ENCODE measurements around the gene EAF1.
"Not testable (repeated sequence)": the region's sequence is repeated elsewhere in the genome, so short reads cannot be mapped to it uniquely, and the experiment has no call there.

EAF1 gene

DNA sequence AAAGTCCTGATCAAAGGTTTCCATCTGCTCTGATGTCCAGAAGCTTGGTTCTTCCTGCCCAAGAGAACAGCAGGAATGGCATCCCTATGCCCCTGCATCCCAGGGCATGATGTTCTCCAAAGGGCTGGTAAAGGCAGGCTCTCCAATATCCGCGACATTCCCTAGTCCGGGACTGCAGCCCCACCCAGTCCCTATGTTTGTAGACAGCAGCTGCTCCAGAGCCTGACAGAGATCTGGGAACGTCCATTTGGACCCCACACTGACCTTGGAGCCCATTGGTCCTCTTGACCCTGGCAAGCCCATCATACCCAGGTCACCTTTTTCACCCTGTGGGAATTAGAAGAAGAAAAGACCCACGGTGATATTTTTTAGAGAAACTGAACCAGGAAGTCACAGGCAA, 47.8 kb downstream of the EAF1 start:
- Histone ChIP-seq H3K9ac (ENCODE audit: low read depth, low read length) (no peak overlapping the region), H3K4me3 (ENCODE audit: low read depth, low read length) (no peak overlapping the region), H3K9me3 (ENCODE audit: control insufficient read depth, insufficient read depth, low read length) (no peaks in the 10 kb centered on the region), H3K36me3 (ENCODE audit: control insufficient read depth, insufficient read depth, low read length) (no peaks in the 10 kb centered on the region), H3K4me1 (ENCODE audit: control insufficient read depth, insufficient read depth, low read length) (peaks cover 2% of the 10 kb centered on the region), H3K27me3 (ENCODE audit: control insufficient read depth, insufficient read depth, low read length) (no peaks in the 10 kb centered on the region)

DNA sequence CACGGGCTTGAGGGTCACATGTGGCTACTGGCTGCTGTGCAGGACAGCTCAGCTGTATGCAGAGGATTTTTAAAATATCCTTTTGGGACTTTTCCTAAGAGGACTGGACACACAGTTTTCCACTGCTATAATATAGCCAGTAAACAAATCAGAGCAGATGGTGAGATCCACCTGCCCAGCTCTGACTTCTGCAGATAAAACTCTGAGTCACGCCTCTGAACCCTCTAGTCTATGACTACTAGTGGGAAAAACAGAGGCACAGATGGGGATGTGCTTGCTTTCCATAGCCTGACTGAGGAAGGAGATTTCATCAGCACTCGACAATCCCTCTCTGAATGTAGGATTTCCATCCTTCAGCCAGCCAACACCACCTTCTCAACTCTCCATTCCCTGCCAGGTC, 49.0 kb downstream of the EAF1 start:
- Histone ChIP-seq H3K4me1 (ENCODE audit: control insufficient read depth, insufficient read depth, low read length) (peaks cover 2% of the 10 kb centered on the region), H3K4me3 (ENCODE audit: low read depth, low read length) (no peak overlapping the region), H3K9ac (ENCODE audit: low read depth, low read length) (no peak overlapping the region), H3K36me3 (ENCODE audit: control insufficient read depth, insufficient read depth, low read length) (no peaks in the 10 kb centered on the region), H3K9me3 (ENCODE audit: control insufficient read depth, insufficient read depth, low read length) (no peaks in the 10 kb centered on the region), H3K27me3 (ENCODE audit: control insufficient read depth, insufficient read depth, low read length) (no peaks in the 10 kb centered on the region)

DNA sequence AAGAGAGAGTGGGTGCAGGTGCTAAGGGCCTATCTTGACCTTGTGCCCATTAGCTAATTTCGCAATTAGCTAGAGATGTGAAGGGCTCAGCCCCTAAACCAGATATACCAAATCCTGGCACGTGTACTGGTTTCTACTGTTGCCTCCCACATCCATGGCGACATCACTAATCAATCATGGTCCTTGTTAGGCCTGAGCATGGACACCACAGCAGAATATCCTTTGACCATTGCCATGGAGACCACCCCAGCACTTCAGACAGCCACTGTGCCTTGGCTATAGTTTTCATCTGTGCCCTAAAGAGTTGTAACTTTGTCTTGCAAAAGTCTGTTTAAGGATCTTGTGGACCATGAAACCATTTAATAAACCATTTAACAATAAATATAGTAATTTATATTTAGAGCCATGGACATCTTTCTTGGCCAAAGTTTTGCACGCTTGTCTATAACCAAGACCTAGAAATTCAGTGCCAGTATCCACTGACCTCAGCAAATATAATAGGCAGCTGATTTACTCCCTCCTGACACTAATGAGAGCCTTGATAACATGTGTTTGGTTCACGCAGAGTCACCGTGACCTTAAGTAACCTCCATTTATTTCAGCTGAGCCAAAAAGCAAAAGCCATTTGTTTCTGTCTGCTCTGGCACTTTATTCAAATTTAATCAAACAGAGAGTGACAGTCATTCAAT, 50.7 kb downstream of the EAF1 start:
- Histone ChIP-seq H3K27me3 (ENCODE audit: control insufficient read depth, insufficient read depth, low read length) (no peaks in the 10 kb centered on the region), H3K4me1 (ENCODE audit: control insufficient read depth, insufficient read depth, low read length) (peaks cover 2% of the 10 kb centered on the region)

DNA sequence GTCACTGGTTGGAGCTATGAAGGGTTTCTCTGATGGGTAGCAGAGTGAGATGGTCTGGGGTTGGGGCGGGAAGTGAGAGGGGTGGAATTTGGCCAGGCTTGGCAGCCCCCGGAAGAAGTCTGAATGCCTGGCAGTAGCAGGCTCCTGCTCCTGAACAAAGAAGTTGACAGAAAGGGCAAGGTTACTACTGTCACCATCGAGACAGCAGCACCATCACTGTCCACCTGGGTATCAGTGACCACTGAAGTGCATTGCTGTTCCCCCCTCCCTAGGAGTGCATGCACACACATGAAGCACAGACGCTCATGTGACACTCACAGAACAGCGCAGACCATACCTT, 51.2 kb downstream of the EAF1 start:
- H3K9ac ChIP-seq (ENCODE audit: low read depth, low read length) = no peak overlapping the region

More for the DNA sequence above, 50.7 kb downstream of the EAF1 start:
- Histone ChIP-seq H3K4me3 (ENCODE audit: low read depth, low read length) (no peak overlapping the region), H3K9me3 (ENCODE audit: control insufficient read depth, insufficient read depth, low read length) (no peaks in the 10 kb centered on the region), H3K36me3 (ENCODE audit: control insufficient read depth, insufficient read depth, low read length) (no peaks in the 10 kb centered on the region), H3K9ac (ENCODE audit: low read depth, low read length) (no peak overlapping the region)

DNA sequence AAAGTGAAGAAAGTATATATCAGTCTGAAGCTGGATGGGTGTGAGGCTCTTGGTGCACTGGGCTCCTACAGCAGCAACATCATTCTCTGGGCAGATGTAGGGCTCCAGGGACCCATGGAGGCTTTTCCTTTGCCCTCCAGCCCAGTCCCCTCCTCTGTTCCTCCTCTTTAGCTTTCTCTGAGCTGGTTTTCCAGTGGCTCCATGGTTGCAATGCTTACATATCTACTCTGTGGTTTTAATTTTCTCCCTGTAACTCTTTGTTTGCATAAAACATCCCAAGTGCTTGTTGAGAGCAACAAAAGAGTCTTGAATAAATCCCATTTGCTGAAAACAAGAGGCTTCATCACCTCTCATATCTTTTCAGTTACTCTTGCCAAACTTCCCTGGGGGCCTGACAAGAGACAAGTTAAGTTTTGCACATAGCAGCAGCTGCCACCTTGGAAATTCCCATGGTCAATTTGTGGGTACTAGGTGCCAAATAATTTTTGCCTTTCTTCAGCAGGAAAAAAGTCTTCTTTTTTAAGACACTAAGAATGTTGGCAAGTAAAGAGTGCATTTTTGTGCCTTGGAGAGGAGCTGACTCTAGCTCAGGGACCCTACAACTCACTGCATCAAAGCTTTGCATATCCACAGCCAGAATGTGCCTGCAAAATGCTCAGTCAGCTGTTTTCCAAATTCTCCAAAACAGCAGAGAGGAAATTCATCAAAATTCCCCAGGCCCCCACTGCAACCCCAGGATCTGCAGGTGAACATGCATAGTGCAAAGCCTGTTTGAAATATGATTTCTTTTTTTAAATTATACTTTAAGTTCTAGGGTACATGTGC, 52.2 kb downstream of the EAF1 start:
- H3K9me3 ChIP-seq (ENCODE audit: control insufficient read depth, insufficient read depth, low read length) = no peaks in the 10 kb centered on the region
- H3K4me3 ChIP-seq (ENCODE audit: low read depth, low read length) = no peak overlapping the region
- H3K4me1 ChIP-seq (ENCODE audit: control insufficient read depth, insufficient read depth, low read length) = no peaks in the 10 kb centered on the region
- H3K27me3 ChIP-seq (ENCODE audit: control insufficient read depth, insufficient read depth, low read length) = no peaks in the 10 kb centered on the region
- no peak overlapping the region for H3K9ac ChIP-seq (ENCODE audit: low read depth, low read length)
- H3K36me3 ChIP-seq (ENCODE audit: control insufficient read depth, insufficient read depth, low read length) = no peaks in the 10 kb centered on the region

More for the DNA sequence above, 51.2 kb downstream of the EAF1 start:
- Histone ChIP-seq H3K4me1 (ENCODE audit: control insufficient read depth, insufficient read depth, low read length) (peaks cover 2% of the 10 kb centered on the region), H3K9me3 (ENCODE audit: control insufficient read depth, insufficient read depth, low read length) (no peaks in the 10 kb centered on the region), H3K4me3 (ENCODE audit: low read depth, low read length) (no peak overlapping the region), H3K27me3 (ENCODE audit: control insufficient read depth, insufficient read depth, low read length) (no peaks in the 10 kb centered on the region), H3K36me3 (ENCODE audit: control insufficient read depth, insufficient read depth, low read length) (no peaks in the 10 kb centered on the region)

DNA sequence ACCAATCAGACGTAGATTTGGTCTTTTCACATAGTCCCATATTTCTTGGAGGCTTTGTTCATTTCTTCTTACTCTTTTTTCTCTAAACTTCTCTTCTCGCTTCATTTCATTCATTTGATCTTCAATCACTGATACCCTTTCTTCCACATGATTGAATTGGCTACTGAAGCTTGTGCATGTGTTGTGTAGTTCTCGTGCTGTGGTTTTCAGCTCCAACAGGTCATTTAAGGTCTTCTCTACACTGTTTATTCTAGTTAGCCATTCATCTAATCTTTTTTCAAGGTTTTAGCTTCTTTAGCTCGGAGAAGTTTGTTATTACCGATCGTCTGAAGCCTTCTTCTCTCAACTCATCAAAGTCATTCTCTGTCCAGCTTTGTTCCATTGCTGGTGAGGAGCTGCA, 57.2 kb downstream of the EAF1 start:
- H3K9ac ChIP-seq (ENCODE audit: low read depth, low read length); H3K9me3 ChIP-seq (ENCODE audit: control insufficient read depth, insufficient read depth, low read length); H3K27me3 ChIP-seq (ENCODE audit: control insufficient read depth, insufficient read depth, low read length); H3K36me3 ChIP-seq (ENCODE audit: control insufficient read depth, insufficient read depth, low read length); H3K4me1 ChIP-seq (ENCODE audit: control insufficient read depth, insufficient read depth, low read length); H3K4me3 ChIP-seq (ENCODE audit: low read depth, low read length): not testable (repeated sequence)

DNA sequence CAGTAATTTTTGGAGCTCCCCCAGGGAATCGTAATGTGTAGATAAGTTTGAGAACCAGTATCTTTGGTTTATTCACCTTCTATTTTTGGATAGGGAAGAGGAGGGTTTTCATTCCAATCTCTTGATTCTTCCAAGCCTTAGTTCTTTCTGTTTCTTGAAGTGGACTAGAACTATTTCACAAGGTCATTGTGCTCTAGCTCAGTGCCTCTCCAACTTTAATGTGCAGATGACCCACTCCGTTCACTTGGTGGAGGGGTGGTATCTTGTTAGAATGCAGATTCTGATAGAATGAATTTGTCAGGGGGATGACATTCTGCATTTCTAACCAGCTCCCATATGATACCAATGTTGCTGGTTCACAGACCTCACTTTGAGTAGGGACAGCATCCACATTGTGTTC, 58.6 kb downstream of the EAF1 start:
- Histone ChIP-seq H3K9ac (ENCODE audit: low read depth, low read length) (no peak overlapping the region), H3K4me1 (ENCODE audit: control insufficient read depth, insufficient read depth, low read length) (no peaks in the 10 kb centered on the region), H3K27me3 (ENCODE audit: control insufficient read depth, insufficient read depth, low read length) (no peaks in the 10 kb centered on the region), H3K36me3 (ENCODE audit: control insufficient read depth, insufficient read depth, low read length) (no peaks in the 10 kb centered on the region), H3K4me3 (ENCODE audit: low read depth, low read length) (no peak overlapping the region), H3K9me3 (ENCODE audit: control insufficient read depth, insufficient read depth, low read length) (no peaks in the 10 kb centered on the region)

DNA sequence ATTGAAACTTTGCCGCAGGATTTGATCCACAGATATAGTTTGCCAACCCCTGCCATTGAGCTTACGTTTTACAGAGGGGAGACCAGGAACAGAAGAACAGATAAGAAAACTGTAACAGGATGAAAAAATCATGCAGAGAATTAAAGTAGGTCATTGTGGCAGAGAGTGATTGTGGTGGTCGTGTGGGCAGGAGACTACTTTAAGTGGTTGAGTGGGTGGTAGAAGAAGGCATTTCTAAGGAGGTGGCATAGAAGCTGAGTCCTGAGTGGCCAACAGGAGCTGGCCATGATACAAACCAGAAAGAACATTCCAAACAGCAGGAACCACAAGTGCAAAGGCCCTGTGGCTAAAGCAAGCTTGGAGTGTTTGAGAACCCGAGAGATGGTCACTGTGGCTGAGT, 59.6 kb downstream of the EAF1 start:
- H3K9ac ChIP-seq (ENCODE audit: low read depth, low read length) = no peak overlapping the region
- H3K27me3 ChIP-seq (ENCODE audit: control insufficient read depth, insufficient read depth, low read length) = no peaks in the 10 kb centered on the region
- H3K4me1 ChIP-seq (ENCODE audit: control insufficient read depth, insufficient read depth, low read length) = no peaks in the 10 kb centered on the region
- no peak overlapping the region for H3K4me3 ChIP-seq (ENCODE audit: low read depth, low read length)
- no peaks in the 10 kb centered on the region for H3K9me3 ChIP-seq (ENCODE audit: control insufficient read depth, insufficient read depth, low read length)
- no peaks in the 10 kb centered on the region for H3K36me3 ChIP-seq (ENCODE audit: control insufficient read depth, insufficient read depth, low read length)

DNA sequence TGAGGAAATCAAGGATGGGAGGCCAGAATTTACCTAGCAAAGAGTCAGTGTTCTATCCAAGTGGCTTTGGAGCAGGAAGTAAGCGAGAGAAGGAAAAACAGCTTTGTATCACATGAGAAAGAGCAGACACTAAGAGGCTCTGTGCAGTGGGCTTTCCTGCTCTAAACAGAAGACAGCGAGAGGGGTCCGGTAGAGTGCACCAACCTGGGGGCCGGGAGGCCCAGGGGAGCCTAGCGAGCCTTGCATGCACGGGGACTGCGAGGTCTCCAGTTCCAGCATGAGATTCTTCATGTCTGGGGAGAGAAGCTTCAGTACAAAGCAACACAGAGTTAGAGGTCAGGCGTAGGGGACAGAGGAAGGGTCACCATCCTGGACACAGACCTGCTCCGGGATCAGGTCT, 60.6 kb downstream of the EAF1 start:
- H3K4me1 ChIP-seq (ENCODE audit: control insufficient read depth, insufficient read depth, low read length) = no peaks in the 10 kb centered on the region
- no peaks in the 10 kb centered on the region for H3K27me3 ChIP-seq (ENCODE audit: control insufficient read depth, insufficient read depth, low read length)
- H3K4me3 ChIP-seq (ENCODE audit: low read depth, low read length) = no peak overlapping the region
- no peak overlapping the region for H3K9ac ChIP-seq (ENCODE audit: low read depth, low read length)
- no peaks in the 10 kb centered on the region for H3K9me3 ChIP-seq (ENCODE audit: control insufficient read depth, insufficient read depth, low read length)
- no peaks in the 10 kb centered on the region for H3K36me3 ChIP-seq (ENCODE audit: control insufficient read depth, insufficient read depth, low read length)

DNA sequence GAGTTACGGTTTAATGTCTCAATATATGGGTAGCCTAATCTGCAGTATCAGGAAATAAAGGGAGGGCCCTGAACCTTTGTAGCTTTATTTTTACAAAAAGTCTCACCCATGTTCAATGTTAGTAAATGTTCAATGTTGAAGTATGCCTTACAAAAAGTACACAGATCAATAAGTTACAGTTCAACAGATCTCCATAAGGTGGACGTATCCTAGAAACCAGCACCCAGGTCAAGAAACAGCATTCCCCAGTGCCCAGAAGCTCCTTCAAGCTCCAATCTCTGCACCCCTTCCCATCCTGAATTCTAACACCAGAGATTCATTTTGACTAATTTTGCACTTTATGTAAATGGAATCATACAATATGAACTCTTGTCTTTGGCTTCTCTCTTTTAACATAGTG, 62.8 kb downstream of the EAF1 start:
- H3K27me3 ChIP-seq (ENCODE audit: control insufficient read depth, insufficient read depth, low read length) = no peaks in the 10 kb centered on the region

DNA sequence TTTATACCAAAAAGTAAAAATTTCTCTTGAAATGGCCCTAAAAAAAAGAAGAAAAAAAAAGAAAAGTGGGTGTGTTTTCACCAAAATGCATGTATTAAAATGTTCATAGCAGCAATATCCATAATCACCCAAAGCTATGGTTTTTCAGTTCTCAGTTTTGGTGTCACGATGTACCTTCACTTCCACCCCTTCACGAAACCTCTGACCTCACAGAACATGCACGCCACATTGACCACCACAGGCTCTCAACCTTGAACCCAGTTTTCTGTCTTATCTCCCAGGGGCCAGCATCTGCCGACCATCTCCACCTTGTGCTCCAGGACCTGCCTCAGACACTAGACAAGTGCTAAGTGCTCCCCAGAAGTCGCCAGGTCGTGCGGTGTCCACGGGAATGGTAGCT, 63.7 kb downstream of the EAF1 start:
- H3K27me3 ChIP-seq (ENCODE audit: control insufficient read depth, insufficient read depth, low read length) = no peaks in the 10 kb centered on the region
- no peak overlapping the region for H3K4me3 ChIP-seq (ENCODE audit: low read depth, low read length)
- H3K9me3 ChIP-seq (ENCODE audit: control insufficient read depth, insufficient read depth, low read length) = no peaks in the 10 kb centered on the region
- H3K36me3 ChIP-seq (ENCODE audit: control insufficient read depth, insufficient read depth, low read length) = no peaks in the 10 kb centered on the region
- H3K4me1 ChIP-seq (ENCODE audit: control insufficient read depth, insufficient read depth, low read length) = peaks cover under 1% of the 10 kb centered on the region
- H3K9ac ChIP-seq (ENCODE audit: low read depth, low read length) = no peak overlapping the region

More for the DNA sequence above, 62.8 kb downstream of the EAF1 start:
- H3K4me3 ChIP-seq (ENCODE audit: low read depth, low read length) = no peak overlapping the region
- no peak overlapping the region for H3K9ac ChIP-seq (ENCODE audit: low read depth, low read length)
- H3K36me3 ChIP-seq (ENCODE audit: control insufficient read depth, insufficient read depth, low read length) = no peaks in the 10 kb centered on the region
- H3K4me1 ChIP-seq (ENCODE audit: control insufficient read depth, insufficient read depth, low read length) = no peaks in the 10 kb centered on the region
- H3K9me3 ChIP-seq (ENCODE audit: control insufficient read depth, insufficient read depth, low read length) = no peaks in the 10 kb centered on the region

Data from iPS-15b (cell line).